Keratinocyte (primary cell): ENCODE data around the gene PHYH. TPM values are rescaled to one million over a fixed set of nuclear protein-coding genes. Genes with fewer than 3 reads are reported as not detected.

ENCODE experiments used
- DNase-seq: peaks from one replicate; pipeline ENCODE4 v3.0.0-alpha.2; 2011; ENCODE audit warnings: low read depth, missing footprints, low spot score
- FAIRE-seq: peaks from 2 replicates; lab custom pipeline; 2011; peaks lifted over from hg19 to GRCh38; lab: Jason Lieb, UNC
- H2AFZ ChIP-seq: 2 replicates; pipeline ENCODE4 v1.6.0; 2012; ENCODE audit warnings: low read length, control low read depth, inconsistent platforms; ENCODE audit not compliant: control insufficient read depth
- H3K27ac ChIP-seq: 2 replicates; pipeline ENCODE4 v1.5.1; 2011; ENCODE audit warnings: low read length; ENCODE audit not compliant: control insufficient read depth, insufficient read depth
- H3K27me3 ChIP-seq: 3 replicates; pipeline ENCODE4 v1.6.0; 2011; ENCODE audit warnings: low read length; ENCODE audit not compliant: control insufficient read depth, insufficient read depth; ENCODE audit errors: extremely low read depth
- H3K36me3 ChIP-seq, 2 experiments: 2 replicates in 1 of 2; 3 replicates in 1 of 2; pipeline ENCODE4 v1.5.1; 2011; ENCODE audit warnings: low read length in 2 of 2, mild to moderate bottlenecking in 1 of 2; ENCODE audit not compliant: control insufficient read depth in 2 of 2, insufficient read depth in 2 of 2; ENCODE audit errors: extremely low read depth in 1 of 2
- H3K4me1 ChIP-seq: 3 replicates; pipeline ENCODE4 v1.5.1; 2011; ENCODE audit warnings: low read length; ENCODE audit not compliant: control insufficient read depth, insufficient read depth; ENCODE audit errors: extremely low read depth
- H3K4me2 ChIP-seq: 3 replicates; pipeline ENCODE4 v1.6.0; 2011; ENCODE audit warnings: low read depth, low read length; ENCODE audit not compliant: control insufficient read depth, insufficient read depth; ENCODE audit errors: extremely low read depth
- H3K4me3 ChIP-seq, 3 experiments: fragments of 200-600 bp in 1 of 3; sonication (generic) in 1 of 3; 2 replicates in 2 of 3; 3 replicates in 1 of 3; pipeline ENCODE4 v1.5.1; 2011 to 2016; ENCODE audit warnings: low read length in 3 of 3, mild to moderate bottlenecking in 3 of 3, control low read depth in 2 of 3, inconsistent platforms in 1 of 3, low read depth in 1 of 3, mixed read lengths in 1 of 3, mixed run types in 1 of 3, moderate library complexity in 1 of 3; ENCODE audit not compliant: control insufficient read depth in 2 of 3, insufficient read depth in 2 of 3; ENCODE audit errors: extremely low read depth in 1 of 3
- H3K79me2 ChIP-seq: 2 replicates; pipeline ENCODE4 v1.6.0; 2012; ENCODE audit warnings: low read length; ENCODE audit not compliant: control insufficient read depth, insufficient read depth
- H3K9ac ChIP-seq: 3 replicates; pipeline ENCODE4 v1.6.0; 2011; ENCODE audit warnings: low read length; ENCODE audit not compliant: control insufficient read depth, insufficient read depth; ENCODE audit errors: extremely low read depth
- H3K9me1 ChIP-seq: 3 replicates; pipeline ENCODE4 v1.6.0; 2011; ENCODE audit warnings: low read length; ENCODE audit not compliant: control insufficient read depth, insufficient read depth; ENCODE audit errors: extremely low read depth
- H3K9me3 ChIP-seq: 2 replicates; pipeline ENCODE4 v1.5.1; 2012; ENCODE audit warnings: low read depth, low read length; ENCODE audit not compliant: control insufficient read depth
- H4K20me1 ChIP-seq: 3 replicates; pipeline ENCODE4 v1.6.0; 2011; ENCODE audit warnings: low read length; ENCODE audit not compliant: control insufficient read depth, insufficient read depth; ENCODE audit errors: extremely low read depth
- CTCF ChIP-seq, 3 experiments: IDR thresholded peaks in 1 of 3; conservative IDR thresholded peaks in 1 of 3; optimal IDR thresholded peaks in 1 of 3; 2 replicates in 2 of 3; 3 replicates in 1 of 3; pipeline versions ENCODE3 to v1.5.1; 2011; ENCODE audit warnings: low read length in 3 of 3, mild to moderate bottlenecking in 3 of 3, moderate library complexity in 2 of 3, control low read depth in 1 of 3, inconsistent platforms in 1 of 3; ENCODE audit not compliant: insufficient read depth in 2 of 3; ENCODE audit errors: extremely low read depth in 1 of 3
- EZH2 ChIP-seq: IDR thresholded peaks from one replicate; pipeline ENCODE4 v1.6.1; 2012; ENCODE audit warnings: inconsistent platforms, mild to moderate bottlenecking, low read length, moderate library complexity
- dilution Hi-C: fragments of 300-500 bp; cut with MboI; formaldehyde crosslinking; loops from one replicate; pipeline ENCODE4 v1.7.0; 2020; ENCODE audit warnings: low sequenced_read_pairs; ENCODE audit not compliant: extremely low pct_ligation_motif_present
- polyA plus RNA-seq, 5 experiments: library from polyadenylated mRNA; depleted of rRNA in 3 of 5; stranded (reverse) in 3 of 5; stranded (forward) in 1 of 5; unstranded in 1 of 5; fragments of >200 nt; gene quantifications; 1 replicate in 1 of 5; 2 replicates in 3 of 5; 3 replicates in 1 of 5; pipeline versions ENCODE4 v1.2.1 to v1.2.3, GENCODE V29; 2011 to 2012; ENCODE audit warnings: missing spikeins in 2 of 5, low read depth in 1 of 5, low replicate concordance in 1 of 5

The PHYH gene
- polyA plus RNA-seq, 1 donor (not counting 4 experiments of a cell fraction or from before 2014, with no cell fraction given): 11.5 TPM

DNA sequence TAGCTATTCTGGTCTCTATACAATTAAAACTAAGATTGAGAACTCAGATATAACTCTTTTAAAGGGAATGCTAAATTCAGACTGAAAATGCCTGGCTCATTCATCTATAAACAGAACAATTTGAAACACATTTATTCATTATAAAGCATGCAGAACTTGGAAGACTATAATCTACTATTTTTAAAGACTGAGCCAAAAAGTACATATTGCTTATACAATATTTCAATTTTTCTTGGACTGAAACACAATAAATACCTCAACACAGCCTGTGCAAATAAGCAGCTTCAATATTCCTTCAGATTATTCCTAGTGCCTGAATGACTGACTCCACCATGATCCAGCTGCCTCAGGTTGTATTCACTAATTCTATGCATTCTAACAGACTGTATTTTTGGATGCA is 15.5 kb upstream of the PHYH start:
- TF ChIP-seq CTCF (optimal IDR thresholded peaks at IDR 0.05 in 1 of 3, IDR thresholded peaks at IDR 0.05 in 1 of 3, conservative IDR thresholded peaks at IDR 0.05 in 1 of 3; ENCODE audit: extremely low read depth in 1 of 3, insufficient read depth in 2 of 3, low read length in 3 of 3): no peak
- no peak for TF ChIP-seq EZH2
- no peak for FAIRE-seq
- peaks cover 3% of the 10 kb centered on the region for H3K4me1 ChIP-seq
- no peak overlapping the region for H3K27ac ChIP-seq
- H2AFZ ChIP-seq: no peak overlapping the region
- H3K9ac ChIP-seq: no peak overlapping the region
- no peak overlapping the region for H3K4me2 ChIP-seq
- no peaks in the 10 kb centered on the region for H3K27me3 ChIP-seq
- H4K20me1 ChIP-seq: no peaks in the 10 kb centered on the region
- H3K4me3 ChIP-seq: no peak overlapping the region
- no peaks in the 10 kb centered on the region for H3K9me1 ChIP-seq
- DNase-seq: no peak
- no peaks in the 10 kb centered on the region for H3K9me3 ChIP-seq
- H3K36me3 ChIP-seq: peaks cover 0 to 5% of the 10 kb centered on the region in 2 experiments
- H3K79me2 ChIP-seq: no peaks in the 10 kb centered on the region
- dilution Hi-C loops: no loop called here

DNA sequence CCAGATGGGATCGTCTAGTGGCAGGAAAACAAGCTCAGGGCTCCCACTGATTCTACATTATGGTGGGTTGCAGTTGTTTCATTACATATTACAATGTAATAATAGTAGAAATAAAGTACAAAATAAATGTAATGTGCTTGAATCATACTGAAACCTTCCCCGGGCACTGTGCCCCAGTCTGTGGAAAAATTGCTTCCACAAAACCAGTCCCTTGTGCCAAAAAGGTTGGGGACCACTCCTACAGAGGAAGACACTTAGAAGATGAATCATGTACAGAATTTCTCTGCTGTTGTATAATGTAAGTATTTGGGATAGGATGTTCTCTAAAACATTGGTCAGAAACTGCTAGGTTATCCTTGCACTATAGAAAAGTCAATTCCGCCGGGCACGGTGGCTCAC is 11.3 kb upstream of the PHYH start:
- H3K27ac ChIP-seq: no peak overlapping the region
- dilution Hi-C loops: no loop called here

More for the DNA sequence above, 11.3 kb upstream of the PHYH start:
- Histone ChIP-seq H3K9me1 (no peaks in the 10 kb centered on the region), H4K20me1 (no peaks in the 10 kb centered on the region), H3K9me3 (no peaks in the 10 kb centered on the region), H3K4me3 (no peak overlapping the region), H3K79me2 (no peaks in the 10 kb centered on the region), H2AFZ (no peak overlapping the region), H3K4me2 (no peak overlapping the region), H3K36me3 (no peaks in the 10 kb centered on the region), H3K4me1 (no peaks in the 10 kb centered on the region), H3K9ac (no peak overlapping the region), H3K27me3 (no peaks in the 10 kb centered on the region)
- DNase-seq (no peak), FAIRE-seq (no peak)
- TF ChIP-seq EZH2 (no peak), CTCF (optimal IDR thresholded peaks at IDR 0.05 in 1 of 3, IDR thresholded peaks at IDR 0.05 in 1 of 3, conservative IDR thresholded peaks at IDR 0.05 in 1 of 3; ENCODE audit: extremely low read depth in 1 of 3, insufficient read depth in 2 of 3, low read length in 3 of 3) (no peak)
